Heart left ventricle (tissue), 16 donors: ENCODE results near the gene SLC22A6. TPM values are rescaled to one million over a fixed set of nuclear protein-coding genes. Genes with fewer than 3 reads are reported as not detected.
A peak's percentile ranks its signal among the peaks of the same experiment; 100 is the strongest.

ENCODE experiments used
- ATAC-seq, 4 donors: fragments of 200-7000 bp; cut with Tn5 transposase; one replicate each; pipeline ENCODE4 v1.9.1; 2020 to 2022; ENCODE audit warnings: moderate library complexity in 4 of 4, mild to moderate bottlenecking in 3 of 4, moderate number of reproducible peaks in 1 of 4
- DNase-seq, 5 donors: peaks; one replicate each; pipeline ENCODE4 v3.0.0-alpha.2; 2020
- H3K27ac ChIP-seq, 12 donors: fragments of 200-600 bp; sonication (generic) in 4 of 12; one replicate each; pipeline versions ENCODE4 v1.5.0 to v1.8.0; 2016 to 2022; ENCODE audit warnings: mild to moderate bottlenecking in 2 of 12
- H3K27me3 ChIP-seq, 9 donors: fragments of 200-600 bp; sonication (generic) in 2 of 9; one replicate each; pipeline versions ENCODE4 v1.5.1 to v1.8.0; 2016 to 2022; ENCODE audit warnings: mild to moderate bottlenecking in 3 of 9
- H3K36me3 ChIP-seq, 9 donors: fragments of 200-600 bp; sonication (generic) in 2 of 9; one replicate each; pipeline versions ENCODE4 v1.5.0 to v1.8.0; 2018 to 2022; ENCODE audit warnings: mild to moderate bottlenecking in 2 of 9
- H3K4me1 ChIP-seq, 12 donors: fragments of 200-600 bp; sonication (generic) in 4 of 12; one replicate each; pipeline versions ENCODE4 v1.5.0 to v1.8.0; 2016 to 2022; ENCODE audit warnings: mild to moderate bottlenecking in 3 of 12
- H3K4me3 ChIP-seq, 12 donors: fragments of 200-600 bp; sonication (generic) in 4 of 12; one replicate each; pipeline versions ENCODE4 v1.5.0 to v1.8.0; 2017 to 2022; ENCODE audit warnings: mild to moderate bottlenecking in 9 of 12, moderate library complexity in 4 of 12
- H3K9me3 ChIP-seq, 12 donors: fragments of 200-600 bp; sonication (generic) in 4 of 12; one replicate each; pipeline versions ENCODE4 v1.5.0 to v1.8.0; 2016 to 2022; ENCODE audit warnings: mild to moderate bottlenecking in 1 of 12
- POLR2A ChIP-seq, 2 donors: fragments of 450-650 bp; IDR thresholded peaks; one replicate each; pipeline ENCODE4 v1.6.1; 2017; ENCODE audit warnings: antibody characterized with exemption in 2 of 2, mild to moderate bottlenecking in 2 of 2, moderate library complexity in 2 of 2
- WGBS, 4 donors: extraction: QIAGEN DNeasy Blood & Tissue Kit in 2 of 4; methylation state at CpG; one replicate each; pipeline versions ENCODE4 v1.1.5 to v1.1.7; 2013 to 2018; 5-methylcytosine and 5-hydroxymethylcytosine counted together
- intact Hi-C, 10 donors: fragments of 100-400 bp; cut with DNase I; formaldehyde crosslinking; loops; one replicate each; pipeline versions ENCODE4 v1.11.1 to v1.14.2; 2022
- polyA plus RNA-seq, 2 donors: library from polyadenylated mRNA; stranded (reverse); fragments of 200-250 nt; gene quantifications; one replicate each; pipeline ENCODE4 v1.2.3, GENCODE V29; 2013
- total RNA-seq, 9 donors: library from RNA; depleted of rRNA in 2 of 9; stranded (reverse); fragments of >200 nt in 2 of 9; fragmentation: NEBNext Ultra II Directional in 3 of 9; extraction: Animal tissue kit (Norgen Biotek cat#: 25700) in 3 of 9; gene quantifications; one replicate each; pipeline versions ENCODE4 v1.1.0 to v1.2.4, GENCODE V29; 2016 to 2023
- TF ChIP-seq, protein P1 (sequence below), 12 donors: fragments of 200-600 bp; sonication (generic) in 4 of 12; IDR thresholded peaks; one replicate each; pipeline versions ENCODE4 v1.5.0 to v1.8.0; 2018 to 2022; ENCODE audit warnings: antibody characterized with exemption in 12 of 12, mild to moderate bottlenecking in 5 of 12
- donor health status: ischemic (EF 13 %, LVEDD 7.1; RV severe dilation, severe dysfunction).
- donor health status: healthy with polysubstance abuse.
- donor health status: DM: no; HTN: yes; CAD: no.
- donor health status: DM: no; HTN: no; CAD: no.
- donor health status: ischemic (EF 25% LVEDD 6.9; RV normal size, moderate dysfunction).
- donor health status: ischemic (EF 25% LVEDD 5.7; RV mildly dilated, moderate dysfunction).
- donor health status: healthy.
- donor health status: DM: yes; HTN: yes; CAD: no.
- donor health status: ischemic (EF 35%, LVEDD 5.7; RV mildly dilated, moderate dysfunction).
- donor health status: nonischemic (EF 11% LVEDD 7.7; RV severe dilation, severe dysfunction).
- donor health status: DM: yes; HTN: yes; CAD: no.
- donor health status: PGD.
- donor health status: ischemic (EF 29% LVEDD 5.4; RV normal size, mild dysfunction).
- donor health status: nonischemic (EF 23%, LVEDD 6.1; RV moderate dilation, normal function).

SLC22A6 gene
- total and polyA plus RNA-seq, 11 donors = not detected

DNA sequence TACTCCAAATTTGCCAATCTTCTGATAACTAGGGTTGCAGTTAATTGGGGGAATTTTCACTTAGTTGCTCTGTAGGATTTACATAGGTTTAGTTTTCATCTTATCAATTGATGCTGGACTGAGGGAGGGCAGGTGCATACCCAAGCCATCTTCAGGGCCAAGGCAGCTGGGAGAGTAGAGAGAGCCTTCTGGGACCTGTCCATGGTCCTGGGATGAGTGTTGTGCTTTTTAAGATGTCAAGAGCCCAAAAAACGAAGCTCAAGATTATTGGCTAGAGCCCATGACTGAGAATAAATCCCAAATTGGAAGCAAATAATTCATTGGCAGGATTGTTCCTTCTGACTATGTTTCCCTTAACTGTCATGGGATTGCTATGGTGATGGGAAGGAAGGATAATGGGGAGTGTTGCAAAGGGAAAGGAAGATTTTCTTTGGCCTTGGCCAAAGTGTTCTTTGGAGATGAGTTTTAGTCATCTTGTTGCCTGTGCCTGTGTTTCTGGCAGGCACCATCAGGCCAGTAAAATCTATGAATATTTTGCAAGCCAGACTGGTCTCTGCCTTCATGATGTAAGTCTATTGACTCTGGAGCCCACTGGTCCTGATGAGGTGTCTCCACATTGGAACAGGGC, 4.5 kb downstream of the SLC22A6 start:
- 22 to 42% (median 34%) methylated on average over 1 of the region's 1 CpG for WGBS, 4 donors
- H3K4me3 ChIP-seq = no peak overlapping the region
- no peaks in the 10 kb centered on the region for H3K9me3 ChIP-seq
- H3K27me3 ChIP-seq = no peaks in the 10 kb centered on the region
- no peaks in the 10 kb centered on the region for H3K36me3 ChIP-seq
- H3K27ac ChIP-seq = no peak overlapping the region
- intact Hi-C loops = no loop called here
- ATAC-seq = no peak
- no peak for DNase-seq
- H3K4me1 ChIP-seq = peaks cover 0 to 5% (median 1%) of the 10 kb centered on the region in 12 donors
- TF ChIP-seq, protein P1, sequence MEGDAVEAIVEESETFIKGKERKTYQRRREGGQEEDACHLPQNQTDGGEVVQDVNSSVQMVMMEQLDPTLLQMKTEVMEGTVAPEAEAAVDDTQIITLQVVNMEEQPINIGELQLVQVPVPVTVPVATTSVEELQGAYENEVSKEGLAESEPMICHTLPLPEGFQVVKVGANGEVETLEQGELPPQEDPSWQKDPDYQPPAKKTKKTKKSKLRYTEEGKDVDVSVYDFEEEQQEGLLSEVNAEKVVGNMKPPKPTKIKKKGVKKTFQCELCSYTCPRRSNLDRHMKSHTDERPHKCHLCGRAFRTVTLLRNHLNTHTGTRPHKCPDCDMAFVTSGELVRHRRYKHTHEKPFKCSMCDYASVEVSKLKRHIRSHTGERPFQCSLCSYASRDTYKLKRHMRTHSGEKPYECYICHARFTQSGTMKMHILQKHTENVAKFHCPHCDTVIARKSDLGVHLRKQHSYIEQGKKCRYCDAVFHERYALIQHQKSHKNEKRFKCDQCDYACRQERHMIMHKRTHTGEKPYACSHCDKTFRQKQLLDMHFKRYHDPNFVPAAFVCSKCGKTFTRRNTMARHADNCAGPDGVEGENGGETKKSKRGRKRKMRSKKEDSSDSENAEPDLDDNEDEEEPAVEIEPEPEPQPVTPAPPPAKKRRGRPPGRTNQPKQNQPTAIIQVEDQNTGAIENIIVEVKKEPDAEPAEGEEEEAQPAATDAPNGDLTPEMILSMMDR (IDR thresholded peaks at IDR 0.05) = no peak
- no peak for TF ChIP-seq POLR2A (IDR thresholded peaks at IDR 0.05)

DNA sequence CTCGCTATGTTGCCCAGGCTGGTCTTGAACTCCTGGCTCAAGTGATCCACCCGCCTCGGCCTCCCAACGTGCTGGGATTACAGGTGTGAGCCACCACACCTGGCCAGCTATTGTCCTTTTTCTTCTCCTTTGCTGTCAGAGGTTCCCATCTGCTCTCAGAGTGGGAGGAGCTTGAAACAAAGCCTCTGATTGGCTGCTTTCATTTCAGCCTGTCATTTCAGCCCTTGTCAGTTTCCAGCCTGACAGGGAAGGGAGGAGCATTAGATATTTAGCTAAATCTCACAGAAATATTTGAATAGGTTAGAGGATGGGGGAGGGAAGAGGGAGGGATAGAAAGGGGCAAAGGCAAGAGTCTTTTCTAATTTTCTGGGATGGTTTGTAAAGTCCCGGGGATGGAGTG, 8.7 kb downstream of the SLC22A6 start:
- ATAC-seq = no peak

DNA sequence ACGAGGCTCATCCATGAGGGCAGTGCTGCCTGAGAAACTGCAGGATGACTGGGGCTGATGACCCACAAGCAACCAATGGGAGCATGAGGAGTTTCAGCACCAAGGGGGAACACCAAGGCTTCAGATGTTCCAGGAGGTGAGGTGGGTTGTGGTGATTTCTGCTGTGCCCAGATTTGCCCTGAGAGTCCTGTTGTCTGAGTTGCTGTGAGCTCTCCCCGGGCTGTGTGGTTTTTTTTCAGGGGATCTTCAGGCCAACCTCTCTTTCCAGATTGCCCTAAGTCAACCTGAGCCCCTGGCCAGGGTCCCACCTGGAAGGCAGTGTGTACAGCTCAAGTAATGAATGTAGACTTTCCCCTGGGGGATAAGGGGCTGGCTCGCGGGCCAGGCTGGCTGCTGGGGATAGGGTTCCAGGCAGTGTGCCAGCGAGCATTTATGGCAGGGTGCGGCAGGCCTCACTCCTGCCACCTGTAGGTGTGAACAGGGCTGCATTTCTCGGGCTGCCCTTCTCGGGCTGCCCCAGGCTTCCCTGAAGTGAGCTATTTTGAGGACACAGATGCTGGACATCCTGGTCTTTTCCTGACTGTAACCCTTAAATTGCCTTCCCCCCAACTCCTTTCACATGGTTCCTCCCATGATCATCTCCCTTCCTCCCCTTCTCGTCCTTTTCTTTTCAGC, 9.8 kb downstream of the SLC22A6 start:
- no peak overlapping the region for H3K27ac ChIP-seq
- H3K4me3 ChIP-seq = no peak overlapping the region
- ATAC-seq (peak; percentile 73 to 94 (median 86)), DNase-seq (peak; percentile 43 to 77 (median 69))
- no peak for TF ChIP-seq POLR2A (IDR thresholded peaks at IDR 0.05)
- TF ChIP-seq, protein P1 (IDR thresholded peaks at IDR 0.05) = peak; percentile 28 to 62 (median 48)
- intact Hi-C loops = loop anchor here in 7 of 10 donors (1.0 to 10.0 kb wide), 5 partner anchors 60 to 70 kb away; no protein-coding TSS in a partner anchor
- no peaks in the 10 kb centered on the region for H3K9me3 ChIP-seq
- H3K4me1 ChIP-seq = peaks cover 0 to 15% (median 5%) of the 10 kb centered on the region in 12 donors
- H3K27me3 ChIP-seq = peaks cover 0 to 4% (median 0%) of the 10 kb centered on the region in 9 donors
- 11 to 16% (median 12%) methylated on average over 7 to 9 of the region's 9 CpGs for WGBS, 4 donors
- no peaks in the 10 kb centered on the region for H3K36me3 ChIP-seq

More for the DNA sequence above, 8.7 kb downstream of the SLC22A6 start:
- TF ChIP-seq, protein P1 (IDR thresholded peaks at IDR 0.05) = no peak
- no peak for TF ChIP-seq POLR2A (IDR thresholded peaks at IDR 0.05)
- no peak overlapping the region for H3K4me3 ChIP-seq
- H3K27me3 ChIP-seq = peaks cover 0 to 4% (median 0%) of the 10 kb centered on the region in 9 donors
- H3K4me1 ChIP-seq = peaks cover 0 to 15% (median 5%) of the 10 kb centered on the region in 12 donors
- DNase-seq = no peak
- H3K36me3 ChIP-seq = no peaks in the 10 kb centered on the region
- 78 to 81% (median 81%) methylated on average over 5 of the region's 5 CpGs for WGBS, 4 donors
- no peak overlapping the region for H3K27ac ChIP-seq
- no peaks in the 10 kb centered on the region for H3K9me3 ChIP-seq
- intact Hi-C loops = loop anchor here in 5 of 10 donors (5.0 to 10.0 kb wide), 3 partner anchors 61 to 71 kb away; no protein-coding TSS in a partner anchor

DNA sequence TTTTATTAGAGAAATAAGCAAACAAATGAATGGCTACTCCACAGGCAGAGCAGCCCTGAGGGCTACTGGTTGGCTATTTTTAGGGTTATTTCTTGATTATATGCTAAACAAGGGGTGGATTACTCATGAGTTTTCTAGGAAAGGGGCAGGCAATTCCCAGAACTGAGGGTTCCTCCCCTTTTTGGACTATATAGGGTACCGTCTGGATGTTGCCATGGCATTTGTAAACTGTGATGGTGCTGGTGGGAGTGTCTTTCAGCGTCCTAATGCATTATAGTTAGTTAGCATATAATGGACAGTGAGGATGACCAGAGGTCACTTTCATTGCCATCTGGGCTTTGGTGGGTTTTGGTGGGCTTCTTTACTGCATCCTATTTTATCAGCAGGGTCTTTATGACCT, 19.2 kb downstream of the SLC22A6 start:
- Histone ChIP-seq H3K36me3 (no peaks in the 10 kb centered on the region), H3K9me3 (no peaks in the 10 kb centered on the region), H3K4me1 (no peaks in the 10 kb centered on the region), H3K4me3 (no peak overlapping the region), H3K27me3 (peaks cover 0 to 6% (median 0%) of the 10 kb centered on the region in 9 donors), H3K27ac (no peak overlapping the region)
- WGBS, 4 donors = 50 to 61% (median 55%) methylated on average over 2 of the region's 2 CpGs
- DNase-seq (no peak), ATAC-seq (no peak)
- intact Hi-C loops = no loop called here
- TF ChIP-seq POLR2A (IDR thresholded peaks at IDR 0.05) = no peak
- TF ChIP-seq, protein P1 (IDR thresholded peaks at IDR 0.05) = no peak
